Measurements from ENCODE around the gene ZNF490. TPM values are rescaled to one million over a fixed set of nuclear protein-coding genes. Genes with fewer than 3 reads are reported as not detected.
A peak's percentile ranks its signal among the peaks of the same experiment; 100 is the strongest.

The ZNF490 gene
- total and polyA plus RNA-seq, 2 experiments from 2014 or later: 2.4 to 5.7 TPM

GRCh38 chr19:12596927-12597548, 13.6 kb downstream of the ZNF490 start:
- TF ChIP-seq CTCF (IDR thresholded peaks at IDR 0.05; ENCODE audit: low read depth, low read length): no peak
- Histone ChIP-seq H3K27me3 (no peaks in the 10 kb centered on the region), H3K36me3 (no peaks in the 10 kb centered on the region), H3K9me3 (ENCODE audit: low read depth) (no peaks in the 10 kb centered on the region), H3K4me1 (ENCODE audit: low read depth) (no peaks in the 10 kb centered on the region), H3K4me3 (no peak overlapping the region), H3K27ac (no peak overlapping the region)
- no peak for DNase-seq (ENCODE audit: low read depth in 1 of 2, low spot score in 1 of 2)

GRCh38 chr19:12596485-12596884, 14.1 kb downstream of the ZNF490 start:
- H3K9me3 ChIP-seq (ENCODE audit: low read depth): no peaks in the 10 kb centered on the region
- no peaks in the 10 kb centered on the region for H3K36me3 ChIP-seq
- TF ChIP-seq CTCF (IDR thresholded peaks at IDR 0.05; ENCODE audit: low read depth, low read length): no peak
- H3K4me1 ChIP-seq (ENCODE audit: low read depth): no peaks in the 10 kb centered on the region
- H3K27me3 ChIP-seq: no peaks in the 10 kb centered on the region
- DNase-seq (ENCODE audit: low read depth in 1 of 2, low spot score in 1 of 2): no peak
- H3K4me3 ChIP-seq: no peak overlapping the region
- no peak overlapping the region for H3K27ac ChIP-seq

GRCh38 chr19:12581100-12581499, 29.5 kb downstream of the ZNF490 start:
- Histone ChIP-seq H3K4me1 (ENCODE audit: low read depth) (no peaks in the 10 kb centered on the region), H3K9me3 (ENCODE audit: low read depth) (no peaks in the 10 kb centered on the region), H3K36me3 (peaks cover 28% of the 10 kb centered on the region), H3K4me3 (no peak overlapping the region), H3K27me3 (no peaks in the 10 kb centered on the region), H3K27ac (no peak overlapping the region)
- no peak for TF ChIP-seq CTCF (IDR thresholded peaks at IDR 0.05; ENCODE audit: low read depth, low read length)
- no peak for DNase-seq (ENCODE audit: low read depth in 1 of 2, low spot score in 1 of 2)

- H3K4me1 ChIP-seq (ENCODE audit: low read depth): no peaks in the 10 kb centered on the region
- no peaks in the 10 kb centered on the region for H3K9me3 ChIP-seq (ENCODE audit: low read depth)
- H3K36me3 ChIP-seq: peaks cover 28% of the 10 kb centered on the region
- no peak for TF ChIP-seq CTCF (IDR thresholded peaks at IDR 0.05; ENCODE audit: low read depth, low read length)
- H3K27me3 ChIP-seq: no peaks in the 10 kb centered on the region
- peak in 1 of 2 donors; percentile 41 for DNase-seq (ENCODE audit: low read depth in 1 of 2, low spot score in 1 of 2)
- H3K4me3 ChIP-seq: no peak overlapping the region
- no peak overlapping the region for H3K27ac ChIP-seq
These were observed 30.4 kb downstream of the ZNF490 start for GRCh38 chr19:12580180-12580694.

- Histone ChIP-seq H3K27ac (no peak overlapping the region), H3K4me1 (ENCODE audit: low read depth) (no peaks in the 10 kb centered on the region), H3K4me3 (no peak overlapping the region), H3K36me3 (peaks cover 28% of the 10 kb centered on the region), H3K27me3 (no peaks in the 10 kb centered on the region), H3K9me3 (ENCODE audit: low read depth) (no peaks in the 10 kb centered on the region)
- no peak for TF ChIP-seq CTCF (IDR thresholded peaks at IDR 0.05; ENCODE audit: low read depth, low read length)
- DNase-seq (ENCODE audit: low read depth in 1 of 2, low spot score in 1 of 2): no peak
These were observed 32.0 kb downstream of the ZNF490 start for GRCh38 chr19:12578641-12579040.
